Measurements from ENCODE around the gene OR1A1. TPM values are rescaled to one million over a fixed set of nuclear protein-coding genes. Genes with fewer than 3 reads are reported as not detected.

The OR1A1 gene
- total and polyA plus RNA-seq, 9 of the 15 experiments (the other 6 are each of a cell fraction or from before 2014, with no cell fraction given), result not detected

DNA sequence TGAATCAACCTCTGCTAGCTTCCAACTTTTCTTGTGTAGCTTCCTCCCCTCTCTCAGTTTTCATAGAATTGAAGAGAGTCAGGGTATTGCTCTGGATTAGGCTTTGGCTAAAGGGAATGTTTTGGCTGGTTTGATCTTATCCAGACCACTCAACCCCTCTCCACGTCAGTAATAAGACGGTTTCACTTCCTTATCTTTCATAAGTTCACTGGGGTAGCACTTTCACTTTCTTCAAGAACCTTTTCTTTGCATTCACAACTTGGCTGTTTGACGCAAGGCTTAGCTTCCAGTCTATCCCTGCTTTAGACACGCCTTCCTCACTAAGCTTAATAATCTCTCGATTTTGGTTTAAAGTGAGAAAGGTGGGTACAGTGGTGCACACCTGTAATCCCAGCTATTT is 39.9 kb upstream of the OR1A1 start:
- ATAC-seq, result no peak

More for the DNA sequence above, 39.9 kb upstream of the OR1A1 start:
- 0% methylated on average over 5 of the region's 5 CpGs for WGBS (ENCODE audit: insufficient coverage, low coverage, missing lambda C conversion rate)
- Histone ChIP-seq H3K4me2 (ENCODE audit: insufficient read depth, low read length) (no peak overlapping the region), H3K36me3 (ENCODE audit: control insufficient read depth, insufficient read depth, low read length) (no peaks in the 10 kb centered on the region), H4K20me1 (replicated peaks; ENCODE audit: control insufficient read depth, insufficient read depth, low read length) (no peaks in the 10 kb centered on the region), H3K9me3 (replicated peaks; ENCODE audit: control insufficient read depth, insufficient read depth, low read depth, low read length) (no peaks in the 10 kb centered on the region), H3K27me3 (ENCODE audit: control insufficient read depth in 2 of 2, insufficient read depth in 2 of 2, low read length in 2 of 2) (no peaks in the 10 kb centered on the region; a peak in 1 of 5 replicates), H3K9ac (ENCODE audit: insufficient read depth in 1 of 2, low read depth in 2 of 2, low read length in 2 of 2) (no peak overlapping the region), H3K27ac (ENCODE audit: extremely low read depth, low read depth, low read length) (no peak overlapping the region), H3K79me2 (ENCODE audit: control insufficient read depth, insufficient read depth, low read length) (no peaks in the 10 kb centered on the region), H3K4me3 (no peak overlapping the region), H3K4me1 (replicated peaks in 1 of 2; ENCODE audit: control insufficient read depth in 2 of 2, insufficient read depth in 2 of 2, low read length in 2 of 2) (no peaks in the 10 kb centered on the region), H2AFZ (ENCODE audit: low read depth, low read length) (no peak overlapping the region), H3K9me1 (ENCODE audit: control insufficient read depth, insufficient read depth, low read length) (no peaks in the 10 kb centered on the region)
- DNase-seq (ENCODE audit: extremely low read depth in 1 of 4, low spot score in 3 of 4), result no peak
- no TSS peak for BruUV-seq (replicated peaks)
- no peak for FAIRE-seq
- in situ Hi-C loops (cut with MboI) (no loop called here), intact Hi-C loops (cut with micrococcal nuclease) (no loop called here)
- TF ChIP-seq TAF7 (tag; IDR thresholded peaks at IDR 0.05) (no peak), KAT2B (IDR thresholded peaks at IDR 0.05; ENCODE audit: low read depth, low read length) (no peak), ZNF696 (CRISPR knock-in tag; conservative IDR thresholded peaks at IDR 0.05) (no peak), FOS (IDR thresholded peaks at IDR 0.05; ENCODE audit: extremely low read depth, insufficient read length) (no peak), FOXJ2 (tag; IDR thresholded peaks at IDR 0.05) (no peak), ZNF764 (CRISPR knock-in tag; IDR thresholded peaks at IDR 0.05; ENCODE audit: low read depth) (no peak), ZNF3 (CRISPR knock-in tag; IDR thresholded peaks at IDR 0.05) (no peak), CTBP1 (IDR thresholded peaks at IDR 0.05; ENCODE audit: borderline replicate concordance) (no peak), TCFL5 (CRISPR knock-in tag; conservative IDR thresholded peaks at IDR 0.05) (no peak)
- TF ChIP-seq, protein P1, sequence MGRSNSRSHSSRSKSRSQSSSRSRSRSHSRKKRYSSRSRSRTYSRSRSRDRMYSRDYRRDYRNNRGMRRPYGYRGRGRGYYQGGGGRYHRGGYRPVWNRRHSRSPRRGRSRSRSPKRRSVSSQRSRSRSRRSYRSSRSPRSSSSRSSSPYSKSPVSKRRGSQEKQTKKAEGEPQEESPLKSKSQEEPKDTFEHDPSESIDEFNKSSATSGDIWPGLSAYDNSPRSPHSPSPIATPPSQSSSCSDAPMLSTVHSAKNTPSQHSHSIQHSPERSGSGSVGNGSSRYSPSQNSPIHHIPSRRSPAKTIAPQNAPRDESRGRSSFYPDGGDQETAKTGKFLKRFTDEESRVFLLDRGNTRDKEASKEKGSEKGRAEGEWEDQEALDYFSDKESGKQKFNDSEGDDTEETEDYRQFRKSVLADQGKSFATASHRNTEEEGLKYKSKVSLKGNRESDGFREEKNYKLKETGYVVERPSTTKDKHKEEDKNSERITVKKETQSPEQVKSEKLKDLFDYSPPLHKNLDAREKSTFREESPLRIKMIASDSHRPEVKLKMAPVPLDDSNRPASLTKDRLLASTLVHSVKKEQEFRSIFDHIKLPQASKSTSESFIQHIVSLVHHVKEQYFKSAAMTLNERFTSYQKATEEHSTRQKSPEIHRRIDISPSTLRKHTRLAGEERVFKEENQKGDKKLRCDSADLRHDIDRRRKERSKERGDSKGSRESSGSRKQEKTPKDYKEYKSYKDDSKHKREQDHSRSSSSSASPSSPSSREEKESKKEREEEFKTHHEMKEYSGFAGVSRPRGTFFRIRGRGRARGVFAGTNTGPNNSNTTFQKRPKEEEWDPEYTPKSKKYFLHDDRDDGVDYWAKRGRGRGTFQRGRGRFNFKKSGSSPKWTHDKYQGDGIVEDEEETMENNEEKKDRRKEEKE (IDR thresholded peaks at IDR 0.05; ENCODE audit: borderline replicate concordance in 1 of 2, control insufficient read depth in 1 of 2, low read depth in 2 of 2, low read length in 1 of 2), result no peak
- ChIA-PET CTCF (ENCODE audit: low intra/inter-chr PET ratio) (no interaction called here), POLR2A (interaction anchor here (0.6 kb wide), 1 partner anchor 447 kb away, joined by 3 read pairs; no protein-coding TSS in a partner anchor)
